AG10803 (cell line): ENCODE results near the gene COPS6.

Experiments used
- DNase-seq: peaks from one replicate; pipeline ENCODE4 v3.0.0; 2010; ENCODE audit warnings: low read depth
- H3K4me3 ChIP-seq: 2 replicates; pipeline ENCODE4 v1.5.1; 2011; ENCODE audit warnings: mild to moderate bottlenecking, low read length, control low read depth
- CTCF ChIP-seq: conservative IDR thresholded peaks from 2 replicates; pipeline ENCODE4 v1.5.1; 2011; ENCODE audit warnings: mild to moderate bottlenecking, low read length, control low read depth, inconsistent platforms

COPS6 gene

GRCh38 chr7:100066953-100067352, 21.8 kb upstream of the COPS6 start:
- H3K4me3 ChIP-seq: no peak overlapping the region
- no peak for TF ChIP-seq CTCF
- no peak for DNase-seq

GRCh38 chr7:100069991-100070390, 18.8 kb upstream of the COPS6 start:
- no peak for DNase-seq
- H3K4me3 ChIP-seq: no peak overlapping the region
- no peak for TF ChIP-seq CTCF

- DNase-seq: no peak
- H3K4me3 ChIP-seq: no peak overlapping the region
- no peak for TF ChIP-seq CTCF
These were observed 17.6 kb upstream of the COPS6 start for GRCh38 chr7:100071018-100071723.

- no peak overlapping the region for H3K4me3 ChIP-seq
- no peak for TF ChIP-seq CTCF
- DNase-seq: no peak
These were observed 16.3 kb upstream of the COPS6 start for GRCh38 chr7:100072462-100072861.

GRCh38 chr7:100074841-100075240, 13.9 kb upstream of the COPS6 start:
- no peak overlapping the region for H3K4me3 ChIP-seq
- no peak for TF ChIP-seq CTCF
- no peak for DNase-seq

GRCh38 chr7:100075418-100075817, 13.4 kb upstream of the COPS6 start:
- H3K4me3 ChIP-seq: no peak overlapping the region
- TF ChIP-seq CTCF: no peak

GRCh38 chr7:100077205-100077604, 11.6 kb upstream of the COPS6 start:
- H3K4me3 ChIP-seq: no peak overlapping the region
- DNase-seq: no peak
- TF ChIP-seq CTCF: no peak

More at GRCh38 chr7:100075418-100075817, 13.4 kb upstream of the COPS6 start:
- DNase-seq: no peak
